Activated CD8-positive, alpha-beta memory T cell treated with anti-CD3 and anti-CD28 coated beads, Interleukin-2, amount 50 U/mL, for 1 hour (primary cell): ENCODE measurements around the gene OTOL1.

Experiments
- DNase-seq: peaks from one replicate; pipeline ENCODE4 v3.0.0-alpha.2; 2020; ENCODE audit errors: extremely low read depth

Gene OTOL1

DNA sequence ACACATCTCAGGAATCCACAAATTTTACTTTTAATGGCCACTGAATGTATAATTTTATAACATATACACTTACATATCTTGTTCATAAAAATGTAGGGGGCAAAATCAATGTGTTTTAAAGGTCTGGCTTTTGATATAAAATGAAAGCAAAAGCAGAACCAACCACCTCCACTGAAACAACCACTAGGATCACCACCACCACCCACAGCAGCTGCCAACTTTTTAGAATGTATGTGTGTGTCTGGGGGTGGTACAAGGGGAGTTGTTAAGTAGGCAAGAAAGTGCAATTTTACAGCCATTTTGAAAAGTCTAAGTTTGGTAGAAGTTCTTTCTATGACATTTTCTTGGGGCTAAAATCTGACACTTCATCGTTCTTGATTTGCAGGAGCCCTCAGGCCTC is 44.0 kb downstream of the OTOL1 start:
- no peak for DNase-seq

DNA sequence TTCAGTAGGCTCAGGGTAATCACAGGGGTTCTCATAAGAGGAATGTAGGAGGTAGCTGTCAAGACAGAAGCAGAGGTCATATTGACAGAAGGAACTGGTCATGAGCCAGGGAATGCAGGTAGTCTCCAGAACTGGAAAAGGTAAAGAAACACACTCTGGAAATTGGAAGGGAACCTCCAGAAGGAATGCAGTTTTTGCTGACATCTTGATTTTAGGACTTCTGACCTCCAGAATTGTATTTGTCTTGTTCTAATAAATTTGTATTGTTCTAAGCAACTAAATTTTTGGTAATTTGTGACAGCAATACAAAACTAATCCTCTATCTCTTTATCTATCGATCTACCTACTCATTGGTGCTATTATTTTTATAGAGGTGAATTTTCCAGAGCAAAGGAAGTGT is 49.2 kb downstream of the OTOL1 start:
- DNase-seq = no peak

DNA sequence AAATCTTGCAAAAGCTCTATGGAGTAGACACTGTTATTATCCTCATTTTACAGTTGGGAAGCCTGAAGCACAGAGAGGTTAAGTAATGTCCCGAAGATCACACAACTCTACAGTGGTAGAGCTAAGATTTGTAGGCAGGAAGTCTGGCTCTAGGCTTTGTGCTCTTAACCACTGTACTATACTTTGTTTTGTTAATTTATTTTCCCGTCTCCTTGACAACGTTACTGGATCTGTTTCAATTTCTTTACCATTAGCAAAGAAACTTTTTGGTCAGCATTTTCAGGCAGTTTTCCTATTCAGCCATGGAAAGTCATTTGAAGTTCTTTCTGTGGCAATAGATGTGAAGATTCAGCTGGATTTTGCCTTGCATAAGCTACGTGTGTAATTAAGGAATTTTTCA is 51.7 kb downstream of the OTOL1 start:
- DNase-seq = no peak

DNA sequence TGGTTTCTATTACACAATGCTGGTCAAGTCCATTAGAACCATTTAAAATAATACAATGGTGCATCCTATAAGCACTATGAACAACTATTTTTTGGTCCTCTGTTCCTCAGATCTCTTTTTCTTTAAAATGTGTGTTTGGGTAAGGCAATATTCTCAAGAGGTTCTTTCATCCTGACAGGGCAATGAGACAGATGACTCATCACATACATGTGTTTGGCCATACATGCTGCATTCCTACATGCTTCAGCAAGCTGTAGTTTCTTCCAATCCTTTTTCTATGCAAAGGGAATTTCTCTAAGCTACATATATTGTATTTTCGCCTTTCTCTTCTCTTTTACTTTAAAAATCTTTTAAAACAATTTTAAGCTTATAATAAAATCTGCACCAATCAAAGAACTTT is 52.7 kb downstream of the OTOL1 start:
- DNase-seq = no peak

DNA sequence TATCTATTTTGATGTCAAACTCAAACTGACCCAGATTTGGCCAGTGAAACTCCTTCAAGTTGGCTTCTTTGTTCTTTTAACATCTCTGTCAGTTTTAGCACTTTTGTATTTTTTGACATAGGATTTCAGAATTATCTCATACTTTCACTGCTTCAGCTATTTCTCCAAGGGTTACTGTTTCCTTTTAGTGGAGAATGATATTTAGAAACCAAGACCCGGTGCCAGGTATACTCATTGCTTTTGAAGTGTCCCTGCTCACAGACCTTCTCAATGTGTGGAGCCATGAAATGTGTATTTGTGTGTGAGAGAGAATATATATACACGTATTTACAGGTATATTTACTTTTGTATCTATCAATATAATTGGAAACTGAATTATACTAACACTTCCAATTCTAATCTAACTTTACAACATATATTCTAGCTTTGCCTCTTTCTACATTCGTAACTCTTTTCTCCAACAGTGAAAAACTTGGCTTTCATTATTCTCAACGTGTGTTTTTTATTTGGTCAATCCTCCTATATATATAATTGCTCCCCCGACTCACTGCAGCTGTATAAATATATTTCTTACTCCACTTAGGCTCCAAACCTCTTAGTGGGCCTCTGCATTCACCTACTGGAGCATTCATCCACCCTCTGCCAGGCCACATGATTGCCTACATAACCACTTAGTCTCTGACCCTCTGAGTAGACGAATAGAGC is 54.0 kb downstream of the OTOL1 start:
- DNase-seq = no peak

DNA sequence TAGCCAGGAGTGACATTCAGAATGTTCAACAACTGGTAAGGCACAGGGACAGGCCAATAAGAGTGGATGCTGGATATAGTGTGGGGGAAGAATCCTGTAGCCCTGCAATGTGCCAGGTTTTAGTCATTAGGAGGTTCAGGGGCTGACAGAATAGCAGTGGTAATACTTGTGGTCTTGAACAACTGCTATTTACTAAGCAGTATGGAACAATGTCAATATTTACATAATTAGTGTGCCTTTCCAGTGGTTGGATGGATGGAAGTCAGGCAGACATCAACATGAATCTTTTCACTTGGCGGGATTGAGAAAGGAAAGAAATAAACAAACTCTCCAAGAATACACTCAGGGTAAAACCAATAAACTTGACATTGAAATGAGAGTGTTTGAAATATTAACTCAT is 55.1 kb downstream of the OTOL1 start:
- no peak for DNase-seq

DNA sequence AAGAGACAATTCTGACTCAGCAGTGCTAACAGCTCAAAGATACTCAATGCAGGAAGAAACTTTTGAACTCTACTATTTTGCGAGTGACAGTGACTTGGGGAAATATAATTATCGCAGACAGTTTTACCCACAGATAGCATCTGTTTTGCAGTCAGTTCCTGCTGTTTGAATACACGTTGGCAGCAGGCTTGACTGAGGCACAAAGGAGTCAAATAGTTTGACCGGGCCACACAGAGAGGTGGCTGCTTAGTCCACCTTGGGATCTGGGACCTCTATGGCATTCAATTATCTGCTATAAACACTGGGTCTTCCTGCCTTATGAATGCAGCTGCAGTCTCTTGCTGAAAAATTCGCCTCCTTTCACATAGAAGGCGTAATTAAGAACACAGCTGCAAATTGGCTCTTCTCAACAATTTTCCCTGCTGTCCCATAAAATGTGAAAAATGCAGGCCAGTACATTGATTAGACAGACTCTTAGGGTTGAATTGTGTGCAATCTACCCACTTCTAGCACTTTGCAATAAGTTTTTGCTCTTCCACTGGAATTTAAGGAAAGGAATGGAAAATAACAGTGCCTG is 56.5 kb downstream of the OTOL1 start:
- DNase-seq = no peak
